ENCODE measurements around the gene DIP2C.
"Not testable (repeated sequence)": the region's sequence is repeated elsewhere in the genome, so short reads cannot be mapped to it uniquely, and the experiment has no call there.

Gene DIP2C

GRCh38 chr10:534047-534566 lies 155.4 kb downstream of the DIP2C start:
- H3K27me3 Mint-ChIP-seq = peaks cover 7% of the 10 kb centered on the region
- H3K36me3 Mint-ChIP-seq (ENCODE audit: low read depth) = no peaks in the 10 kb centered on the region
- H3K4me3 Mint-ChIP-seq = no peak overlapping the region
- no peak overlapping the region for H3K27ac Mint-ChIP-seq
- H3K4me1 Mint-ChIP-seq (ENCODE audit: low read depth) = no peaks in the 10 kb centered on the region
- H3K9me3 Mint-ChIP-seq = no peaks in the 10 kb centered on the region
- intact Hi-C loops (cut with micrococcal nuclease) = no loop called here

DNA sequence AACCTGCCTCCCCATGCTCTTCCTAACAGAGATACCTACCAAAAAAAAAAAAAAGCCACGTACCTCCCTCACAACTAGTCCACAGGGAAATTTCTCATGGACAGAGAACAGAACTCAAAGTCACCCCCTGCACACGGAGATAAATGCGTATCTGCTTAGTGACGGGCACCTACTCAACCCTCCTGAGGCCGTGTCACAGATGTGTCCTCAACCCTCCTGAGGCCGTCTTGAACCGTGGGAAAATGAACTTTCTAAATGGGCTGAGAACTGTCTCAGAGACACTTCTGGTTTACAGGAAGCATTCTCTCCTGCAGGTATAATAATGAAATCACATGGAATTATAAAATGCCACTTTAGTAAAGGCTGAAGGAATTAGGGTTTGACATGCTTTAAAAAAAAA lies 155.9 kb downstream of the DIP2C start:
- peaks cover 7% of the 10 kb centered on the region for H3K27me3 Mint-ChIP-seq
- no peak overlapping the region for H3K4me3 Mint-ChIP-seq
- H3K27ac Mint-ChIP-seq = no peak overlapping the region
- H3K4me1 Mint-ChIP-seq (ENCODE audit: low read depth) = no peaks in the 10 kb centered on the region
- intact Hi-C loops (cut with micrococcal nuclease) = no loop called here
- no peaks in the 10 kb centered on the region for H3K9me3 Mint-ChIP-seq
- H3K36me3 Mint-ChIP-seq (ENCODE audit: low read depth) = no peaks in the 10 kb centered on the region

DNA sequence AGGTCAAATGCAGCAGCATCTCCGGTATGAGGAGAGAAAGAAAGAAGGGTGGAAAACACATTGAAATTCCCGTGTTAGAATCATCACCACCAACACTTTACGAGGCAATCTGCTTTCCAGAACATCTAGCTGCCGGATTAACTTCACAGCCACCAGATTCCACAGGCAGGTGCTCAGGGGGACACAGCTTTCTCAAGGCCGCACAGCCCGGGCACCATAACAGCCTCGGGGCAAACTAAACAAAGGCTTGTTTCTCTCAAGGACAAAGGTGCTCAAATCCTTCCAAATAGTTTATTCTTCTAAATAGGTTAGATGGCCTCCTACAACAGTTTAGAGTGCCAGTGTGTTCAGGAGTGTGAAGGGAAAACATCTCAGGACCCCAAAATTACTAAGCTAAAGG lies 156.3 kb downstream of the DIP2C start:
- Mint-ChIP-seq H3K36me3 (ENCODE audit: low read depth) (no peaks in the 10 kb centered on the region), H3K4me3 (no peak overlapping the region), H3K27ac (no peak overlapping the region), H3K27me3 (peaks cover 7% of the 10 kb centered on the region), H3K9me3 (no peaks in the 10 kb centered on the region), H3K4me1 (ENCODE audit: low read depth) (no peaks in the 10 kb centered on the region)
- intact Hi-C loops (cut with micrococcal nuclease) = no loop called here

DNA sequence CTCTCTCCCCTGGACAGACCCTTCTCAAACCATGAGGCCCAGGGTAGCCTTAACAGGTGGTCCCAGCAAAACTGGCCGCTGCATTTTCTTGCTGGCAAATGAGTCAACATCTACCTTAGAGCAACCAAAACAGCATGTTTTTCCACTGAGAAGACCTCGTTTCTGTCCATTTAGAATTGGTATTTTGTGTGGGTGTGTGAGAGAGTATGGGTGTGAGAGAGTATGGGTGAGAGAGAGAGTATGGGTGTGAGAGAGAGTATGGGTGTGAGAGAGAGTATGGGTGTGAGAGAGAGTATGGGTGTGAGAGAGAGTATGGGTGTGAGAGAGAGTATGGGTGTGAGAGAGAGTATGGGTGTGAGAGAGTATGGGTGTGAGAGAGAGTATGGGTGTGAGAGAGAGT lies 157.1 kb downstream of the DIP2C start:
- H3K27me3 Mint-ChIP-seq; intact Hi-C loops (cut with micrococcal nuclease): not testable (repeated sequence)

DNA sequence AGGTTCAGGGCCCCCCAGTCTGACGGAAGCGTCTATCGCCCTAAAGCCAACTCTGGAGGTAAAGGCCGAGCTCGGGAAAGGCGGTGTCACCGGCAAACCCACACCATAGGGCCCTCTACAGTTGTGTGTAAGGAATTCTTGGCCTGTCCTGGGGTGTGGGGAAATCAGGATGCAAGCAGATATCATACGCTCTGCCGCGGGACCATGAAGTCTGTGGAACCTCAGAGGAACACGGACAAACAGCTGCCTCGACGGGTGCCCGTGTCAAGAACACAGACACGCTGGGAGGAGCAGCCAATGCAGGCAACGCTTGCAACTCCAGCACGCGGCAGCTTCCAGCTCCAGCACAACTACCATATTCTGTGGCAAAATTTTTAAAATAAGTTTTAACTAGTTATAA lies 157.9 kb downstream of the DIP2C start:
- no peak overlapping the region for H3K4me3 Mint-ChIP-seq

More for the DNA sequence above, 157.1 kb downstream of the DIP2C start:
- H3K36me3 Mint-ChIP-seq (ENCODE audit: low read depth); H3K9me3 Mint-ChIP-seq; H3K4me3 Mint-ChIP-seq; H3K27ac Mint-ChIP-seq; H3K4me1 Mint-ChIP-seq (ENCODE audit: low read depth): not testable (repeated sequence)

GRCh38 chr10:530717-531116 lies 158.8 kb downstream of the DIP2C start:
- H3K4me3 Mint-ChIP-seq = no peak overlapping the region
- intact Hi-C loops (cut with micrococcal nuclease) = no loop called here
- H3K27ac Mint-ChIP-seq = no peak overlapping the region
- H3K27me3 Mint-ChIP-seq = peaks cover 3% of the 10 kb centered on the region
- no peaks in the 10 kb centered on the region for H3K4me1 Mint-ChIP-seq (ENCODE audit: low read depth)
- H3K36me3 Mint-ChIP-seq (ENCODE audit: low read depth) = no peaks in the 10 kb centered on the region
- H3K9me3 Mint-ChIP-seq = no peaks in the 10 kb centered on the region

More for the DNA sequence above, 157.9 kb downstream of the DIP2C start:
- intact Hi-C loops (cut with micrococcal nuclease) = no loop called here
- H3K4me1 Mint-ChIP-seq (ENCODE audit: low read depth) = no peaks in the 10 kb centered on the region
- H3K27ac Mint-ChIP-seq = no peak overlapping the region
- peaks cover 5% of the 10 kb centered on the region for H3K27me3 Mint-ChIP-seq
- H3K36me3 Mint-ChIP-seq (ENCODE audit: low read depth) = no peaks in the 10 kb centered on the region
- no peaks in the 10 kb centered on the region for H3K9me3 Mint-ChIP-seq

DNA sequence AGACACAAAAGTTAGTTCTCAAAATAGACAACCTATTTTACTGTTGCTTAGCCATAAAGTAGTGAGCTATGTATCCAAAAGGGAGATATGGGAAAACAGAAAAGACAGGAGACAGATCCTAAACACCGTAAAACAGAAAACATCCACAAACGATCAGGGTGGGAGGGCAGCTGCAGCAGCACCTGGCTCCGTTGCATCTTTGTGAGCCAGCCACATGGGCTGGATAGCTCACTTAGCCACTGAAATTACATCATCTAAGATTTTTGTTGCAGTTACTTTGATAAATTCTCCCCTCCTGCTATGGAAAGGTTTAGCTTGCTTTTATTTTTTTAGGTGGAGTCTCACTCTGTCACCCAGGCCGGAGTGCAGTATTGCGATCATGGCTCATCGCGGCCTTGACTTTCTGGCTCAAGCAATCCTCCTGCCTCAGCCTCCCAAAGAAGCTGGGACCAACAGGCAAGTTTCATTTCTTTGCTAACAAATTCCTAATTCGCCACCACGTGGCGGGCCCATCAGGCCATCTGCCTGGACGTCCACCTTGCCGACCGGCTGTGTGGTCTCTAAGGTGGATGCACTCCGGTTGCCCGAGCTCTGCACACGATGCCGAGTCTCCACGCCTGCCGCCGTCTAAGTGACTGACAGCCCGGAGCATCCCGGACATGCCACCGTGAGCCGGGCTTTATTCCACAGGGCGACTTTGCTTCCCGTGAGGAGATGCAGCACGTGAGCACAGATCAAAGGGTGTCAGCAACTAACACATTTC lies 159.8 kb downstream of the DIP2C start:
- no peaks in the 10 kb centered on the region for H3K9me3 Mint-ChIP-seq
- no peaks in the 10 kb centered on the region for H3K36me3 Mint-ChIP-seq (ENCODE audit: low read depth)
- intact Hi-C loops (cut with micrococcal nuclease) = no loop called here
- H3K27me3 Mint-ChIP-seq = peaks cover 3% of the 10 kb centered on the region
- no peaks in the 10 kb centered on the region for H3K4me1 Mint-ChIP-seq (ENCODE audit: low read depth)
- no peak overlapping the region for H3K27ac Mint-ChIP-seq
- no peak overlapping the region for H3K4me3 Mint-ChIP-seq

DNA sequence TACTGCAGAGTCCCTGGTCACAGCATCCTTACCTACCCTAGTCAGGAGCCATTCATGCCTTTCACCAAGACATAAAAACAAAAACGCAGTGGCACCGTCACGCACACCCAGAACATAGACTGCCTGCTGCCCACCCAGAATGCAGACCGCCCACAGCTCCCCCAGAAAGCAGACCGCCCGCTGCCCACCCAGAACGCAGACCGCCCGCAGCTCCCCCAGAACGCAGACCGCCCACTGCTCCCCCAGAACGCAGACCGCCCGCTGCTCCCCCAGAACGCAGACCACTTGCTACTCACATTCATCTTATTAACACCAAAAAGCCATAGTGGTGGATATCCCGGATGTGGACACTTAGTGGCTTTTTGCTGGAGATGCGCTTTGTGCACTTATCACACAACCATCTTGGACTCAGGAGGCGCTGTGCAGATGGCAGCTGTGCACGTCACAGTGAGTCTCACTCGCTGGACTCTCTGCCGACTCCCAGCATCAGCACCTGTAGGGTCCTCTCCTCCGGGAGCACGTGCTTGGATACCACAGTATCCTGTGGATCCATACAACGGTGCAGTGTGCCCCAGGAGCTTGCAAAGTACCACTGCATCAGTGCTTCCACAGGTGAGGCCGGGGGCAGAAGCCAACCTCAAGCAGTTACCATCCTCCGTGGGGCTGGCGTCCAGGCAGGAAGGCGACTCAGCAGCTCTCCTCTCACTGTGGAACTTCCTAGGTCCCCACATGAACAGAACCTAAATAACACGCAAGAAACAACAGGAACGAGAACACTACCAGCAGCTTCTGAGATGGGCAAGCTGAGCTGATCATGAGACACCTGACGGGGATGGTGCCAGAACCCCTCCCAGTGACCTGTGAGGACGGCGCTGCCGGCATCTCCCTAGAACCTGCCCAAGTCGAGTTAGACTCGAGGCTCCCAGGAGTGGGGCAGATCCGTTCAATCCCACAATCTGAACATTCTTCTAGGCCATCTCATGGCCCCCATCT lies 161.0 kb downstream of the DIP2C start:
- Mint-ChIP-seq H3K4me3 (no peak overlapping the region), H3K4me1 (ENCODE audit: low read depth) (no peaks in the 10 kb centered on the region), H3K27me3 (no peaks in the 10 kb centered on the region), H3K36me3 (ENCODE audit: low read depth) (no peaks in the 10 kb centered on the region), H3K27ac (no peak overlapping the region), H3K9me3 (no peaks in the 10 kb centered on the region)
- intact Hi-C loops (cut with micrococcal nuclease) = no loop called here

DNA sequence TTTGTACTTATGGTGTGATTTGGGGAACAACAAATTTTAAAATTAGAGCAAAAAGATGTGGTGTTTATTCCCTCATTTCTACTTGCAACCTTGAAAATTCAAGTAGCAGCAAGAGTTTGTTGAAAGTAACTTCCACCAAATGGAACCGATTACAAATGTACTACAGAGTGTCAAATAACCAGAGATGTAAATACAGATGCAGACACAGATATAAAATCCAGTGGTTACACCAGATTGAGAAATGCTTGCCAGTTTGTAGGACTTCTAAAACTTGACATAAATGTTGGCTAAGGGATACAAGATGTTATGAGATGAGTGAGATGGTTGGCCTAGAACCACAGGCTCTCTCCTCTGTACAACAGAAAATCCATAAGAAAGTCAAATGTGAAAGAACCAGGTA lies 162.1 kb downstream of the DIP2C start:
- Mint-ChIP-seq H3K4me3 (no peak overlapping the region), H3K4me1 (ENCODE audit: low read depth) (no peaks in the 10 kb centered on the region), H3K27me3 (peaks cover 4% of the 10 kb centered on the region), H3K27ac (no peak overlapping the region), H3K36me3 (ENCODE audit: low read depth) (no peaks in the 10 kb centered on the region), H3K9me3 (no peaks in the 10 kb centered on the region)
- intact Hi-C loops (cut with micrococcal nuclease) = no loop called here

DNA sequence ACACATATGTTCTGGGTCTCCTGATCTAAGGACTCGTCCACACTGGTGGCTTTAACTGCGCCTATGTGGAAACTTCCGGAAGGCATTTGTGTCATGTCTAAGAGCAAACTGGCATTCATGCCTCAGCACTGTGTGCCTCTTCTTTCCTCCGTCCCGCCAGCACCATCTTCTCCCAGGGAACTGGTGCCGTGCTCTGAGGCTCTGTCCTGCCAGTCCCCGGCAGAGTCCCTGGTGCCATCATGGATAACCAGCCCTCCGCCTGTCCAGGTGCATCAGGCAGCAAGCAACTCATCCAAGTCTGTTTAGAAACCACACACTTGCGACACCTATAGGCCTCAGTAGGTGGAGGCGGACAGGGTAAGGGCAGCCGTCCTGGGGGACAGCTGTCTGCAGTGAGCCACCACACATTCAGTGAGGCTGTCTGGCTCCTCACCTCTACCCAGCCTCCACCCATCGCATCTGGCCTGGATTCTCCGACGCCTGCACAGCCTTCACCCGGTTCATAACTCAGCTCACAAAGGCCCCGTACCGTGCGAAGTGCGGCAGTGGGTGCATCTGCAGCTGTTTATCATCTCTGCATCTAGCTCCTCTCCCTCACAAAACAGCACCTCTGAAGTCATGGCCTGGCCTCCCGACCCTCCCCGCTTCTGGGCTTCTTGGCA lies 162.7 kb downstream of the DIP2C start:
- no peaks in the 10 kb centered on the region for H3K9me3 Mint-ChIP-seq
- no peak overlapping the region for H3K4me3 Mint-ChIP-seq
- peaks cover 7% of the 10 kb centered on the region for H3K27me3 Mint-ChIP-seq
- no peaks in the 10 kb centered on the region for H3K36me3 Mint-ChIP-seq (ENCODE audit: low read depth)
- H3K4me1 Mint-ChIP-seq (ENCODE audit: low read depth) = no peaks in the 10 kb centered on the region
- H3K27ac Mint-ChIP-seq = no peak overlapping the region
- intact Hi-C loops (cut with micrococcal nuclease) = no loop called here

- Mint-ChIP-seq H3K27me3 (peaks cover 10% of the 10 kb centered on the region), H3K4me3 (no peak overlapping the region), H3K9me3 (no peaks in the 10 kb centered on the region), H3K36me3 (ENCODE audit: low read depth) (no peaks in the 10 kb centered on the region), H3K27ac (no peak overlapping the region), H3K4me1 (ENCODE audit: low read depth) (no peaks in the 10 kb centered on the region)
- intact Hi-C loops (cut with micrococcal nuclease) = no loop called here
These were observed 163.7 kb downstream of the DIP2C start for GRCh38 chr10:525565-526315.

- Mint-ChIP-seq H3K4me3 (no peak overlapping the region), H3K9me3 (no peaks in the 10 kb centered on the region), H3K27ac (no peak overlapping the region), H3K4me1 (ENCODE audit: low read depth) (no peaks in the 10 kb centered on the region), H3K27me3 (peaks cover 12% of the 10 kb centered on the region), H3K36me3 (ENCODE audit: low read depth) (no peaks in the 10 kb centered on the region)
- intact Hi-C loops (cut with micrococcal nuclease) = no loop called here
These were observed 165.5 kb downstream of the DIP2C start for GRCh38 chr10:523925-524324.

- H3K9me3 Mint-ChIP-seq = no peaks in the 10 kb centered on the region
- no peaks in the 10 kb centered on the region for H3K4me1 Mint-ChIP-seq (ENCODE audit: low read depth)
- H3K27ac Mint-ChIP-seq = no peak overlapping the region
- no peaks in the 10 kb centered on the region for H3K36me3 Mint-ChIP-seq (ENCODE audit: low read depth)
- intact Hi-C loops (cut with micrococcal nuclease) = no loop called here
- H3K27me3 Mint-ChIP-seq = peaks cover 13% of the 10 kb centered on the region
- H3K4me3 Mint-ChIP-seq = no peak overlapping the region
These were observed 167.1 kb downstream of the DIP2C start for GRCh38 chr10:522350-522749.

All from dendritic cell treated with granulocyte-macrophage colony-stimulating factor and Interleukin-4, amounts not matched to agents 40 ng/mL and 50 ng/mL, for 4 days (primary cell).